Activated CD4-positive, alpha-beta T cell treated with anti-CD3 and anti-CD28 coated beads, Interleukin-2, amount 10 ng/mL, durations not matched to agents 24 days and 14 days (primary cell): Measurements from ENCODE around the gene LSM14B. TPM values are rescaled to one million over a fixed set of nuclear protein-coding genes. Genes with fewer than 3 reads are reported as not detected.

Source experiments
- DNase-seq: peaks from one replicate; pipeline ENCODE4 v3.0.0; 2022
- H3K27ac Mint-ChIP-seq: one replicate; pipeline ENCODE4 v1.8.0; 2022; ENCODE audit warnings: mild to moderate bottlenecking, mixed read lengths
- H3K27me3 Mint-ChIP-seq: one replicate; pipeline ENCODE4 v1.8.0; 2022; ENCODE audit warnings: mixed read lengths
- H3K36me3 Mint-ChIP-seq: one replicate; pipeline ENCODE4 v1.8.0; 2022; ENCODE audit warnings: low read depth, mild to moderate bottlenecking, mixed read lengths
- H3K4me1 Mint-ChIP-seq: one replicate; pipeline ENCODE4 v1.8.0; 2021; ENCODE audit warnings: mixed read lengths
- H3K4me3 Mint-ChIP-seq: one replicate; pipeline ENCODE4 v1.8.0; 2022; ENCODE audit warnings: mild to moderate bottlenecking, moderate library complexity, mixed read lengths
- H3K9me3 Mint-ChIP-seq: one replicate; pipeline ENCODE4 v1.8.0; 2021; ENCODE audit warnings: mixed read lengths
- intact Hi-C: fragments of 100-400 bp; cut with micrococcal nuclease; formaldehyde crosslinking; loops from one replicate; pipeline ENCODE4 v1.15.1; 2023
- total RNA-seq: library from RNA; stranded (reverse); gene quantifications from 2 replicates; pipeline ENCODE4 v1.2.3, GENCODE V29; 2022

Gene LSM14B
- total RNA-seq, 1 donor from 2014 or later = 45.3 TPM

DNA sequence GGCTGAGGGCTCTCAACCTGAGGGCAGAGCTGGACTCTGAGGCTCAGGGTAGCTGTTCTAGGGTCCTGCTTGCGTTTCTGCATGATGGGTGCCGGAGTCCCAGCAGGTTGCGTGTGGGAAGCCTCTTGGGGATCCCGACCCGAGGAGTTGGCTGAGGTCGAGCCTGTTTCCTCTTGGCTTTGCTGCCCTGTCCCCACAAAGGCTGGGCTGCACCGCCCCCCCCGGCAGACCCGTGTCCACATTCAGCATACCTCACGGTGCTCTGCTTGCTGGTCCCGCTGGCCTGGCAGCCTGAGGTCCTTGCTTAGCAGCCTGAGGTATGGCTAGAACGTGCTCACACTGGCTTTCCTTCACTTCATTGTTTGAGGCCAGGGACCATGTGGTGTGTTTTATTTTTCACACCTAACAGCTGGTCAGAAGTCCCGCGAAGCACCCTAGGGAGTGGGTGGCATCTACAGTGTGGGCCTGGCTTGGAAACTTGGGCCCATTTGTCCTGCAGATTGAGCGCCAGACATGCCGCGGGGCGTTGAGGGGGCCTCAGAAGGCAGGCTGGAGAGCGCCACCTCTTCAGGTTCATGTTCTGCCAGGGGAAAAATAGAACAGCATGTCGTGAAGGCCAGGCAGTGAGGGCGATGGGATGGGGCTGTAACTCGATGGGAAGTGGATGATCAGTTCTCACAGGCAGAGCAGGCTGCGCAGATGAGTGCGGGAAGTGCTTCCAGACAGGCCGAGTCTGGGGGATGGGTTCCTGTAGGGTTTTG, 9.5 kb downstream of the LSM14B start:
- Mint-ChIP-seq H3K36me3 (peaks cover 61% of the 10 kb centered on the region), H3K27ac (peak overlapping the region; percentile 48), H3K9me3 (no peaks in the 10 kb centered on the region), H3K4me1 (peaks cover 9% of the 10 kb centered on the region), H3K27me3 (no peaks in the 10 kb centered on the region), H3K4me3 (no peak overlapping the region)
- no peak for DNase-seq
- intact Hi-C loops = no loop called here

DNA sequence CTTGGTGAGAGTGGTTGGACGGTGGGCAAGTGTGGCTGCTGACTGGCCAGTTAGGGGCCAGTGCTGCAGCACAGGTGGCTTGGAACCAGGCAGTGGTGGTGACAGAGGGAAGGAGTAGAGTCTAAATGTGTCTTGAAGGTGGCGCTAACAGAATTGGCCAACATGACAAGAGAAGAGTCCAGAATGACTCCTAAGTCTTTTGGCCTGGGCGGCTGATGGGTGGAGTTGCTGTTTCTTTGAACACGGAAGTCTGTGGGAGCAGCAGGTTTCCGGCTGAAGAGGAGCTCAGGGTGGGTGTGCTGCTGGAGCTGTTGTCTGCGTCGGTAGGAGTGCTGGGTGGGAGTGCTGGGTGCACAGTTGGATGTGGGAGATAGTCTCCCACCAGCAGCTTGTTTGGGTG, 10.1 kb downstream of the LSM14B start:
- H3K4me3 Mint-ChIP-seq = peak overlapping the region; percentile 9
- no peak for DNase-seq

DNA sequence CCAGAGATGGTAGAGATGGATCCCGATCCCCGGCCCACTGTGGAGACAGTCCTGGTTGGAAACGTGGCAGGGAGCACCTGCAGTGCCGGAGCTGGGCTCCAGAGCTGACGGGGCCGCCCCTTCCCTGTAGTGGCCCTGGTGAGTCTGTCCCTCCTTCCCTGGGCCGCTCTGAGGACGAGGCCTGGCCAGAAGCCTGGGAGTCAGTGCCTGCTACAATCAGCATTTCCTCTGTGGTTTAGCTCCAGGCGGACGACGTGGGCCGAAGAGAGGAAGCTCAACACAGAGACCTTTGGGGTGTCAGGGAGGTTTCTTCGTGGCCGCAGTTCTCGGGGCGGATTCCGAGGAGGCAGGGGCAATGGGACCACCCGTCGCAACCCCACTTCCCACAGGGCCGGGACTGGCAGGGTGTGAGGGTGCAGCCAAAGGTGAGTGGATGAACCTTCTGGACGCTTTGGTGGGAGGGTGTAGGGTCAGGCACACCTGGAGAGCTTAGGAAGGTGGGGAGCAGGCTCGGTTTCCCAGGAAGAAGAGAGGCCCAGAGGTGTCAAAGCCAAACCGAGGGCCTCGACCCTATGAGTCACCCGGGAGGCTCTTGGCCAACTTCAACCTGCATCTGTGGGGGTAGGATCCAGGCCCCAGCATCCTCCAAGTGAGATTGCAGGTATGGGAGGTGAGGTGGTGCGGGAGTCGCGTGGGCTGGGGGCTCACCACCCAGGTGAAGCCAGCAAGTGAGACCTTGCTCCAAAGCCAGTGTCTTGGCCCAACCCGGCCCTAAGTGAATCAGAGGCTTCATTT, 11.0 kb downstream of the LSM14B start:
- Mint-ChIP-seq H3K4me3 (no peak overlapping the region), H3K36me3 (peaks cover 62% of the 10 kb centered on the region), H3K27ac (peak overlapping the region; percentile 56), H3K27me3 (no peaks in the 10 kb centered on the region), H3K9me3 (no peaks in the 10 kb centered on the region), H3K4me1 (peaks cover 20% of the 10 kb centered on the region)
- intact Hi-C loops = no loop called here
- no peak for DNase-seq

More for the DNA sequence above, 10.1 kb downstream of the LSM14B start:
- H3K9me3 Mint-ChIP-seq = no peaks in the 10 kb centered on the region
- intact Hi-C loops = no loop called here
- peaks cover 62% of the 10 kb centered on the region for H3K36me3 Mint-ChIP-seq
- no peaks in the 10 kb centered on the region for H3K27me3 Mint-ChIP-seq
- peaks cover 14% of the 10 kb centered on the region for H3K4me1 Mint-ChIP-seq
- H3K27ac Mint-ChIP-seq = peak overlapping the region; percentile 48

DNA sequence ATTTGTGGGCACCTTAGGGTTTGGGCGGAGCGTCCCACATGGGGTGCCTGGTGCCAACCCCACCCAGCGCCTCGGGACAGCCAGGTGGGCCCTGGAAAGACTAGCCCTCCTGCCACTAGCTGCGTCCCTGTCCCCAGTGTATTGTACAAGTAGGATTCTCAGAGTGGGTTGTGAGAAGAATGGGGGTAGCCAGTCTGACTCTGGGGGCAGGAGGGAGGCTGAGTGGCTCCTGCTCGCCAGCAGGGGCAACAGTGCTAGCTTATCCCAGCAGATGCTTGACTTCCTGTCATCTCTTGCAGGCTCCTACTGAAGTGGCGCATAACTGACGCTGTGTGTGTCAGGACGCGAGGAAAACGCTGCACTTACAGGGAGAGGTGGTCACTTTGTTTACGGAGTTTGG, 11.6 kb downstream of the LSM14B start:
- Mint-ChIP-seq H3K27me3 (no peaks in the 10 kb centered on the region), H3K36me3 (peaks cover 62% of the 10 kb centered on the region)
- intact Hi-C loops = no loop called here

DNA sequence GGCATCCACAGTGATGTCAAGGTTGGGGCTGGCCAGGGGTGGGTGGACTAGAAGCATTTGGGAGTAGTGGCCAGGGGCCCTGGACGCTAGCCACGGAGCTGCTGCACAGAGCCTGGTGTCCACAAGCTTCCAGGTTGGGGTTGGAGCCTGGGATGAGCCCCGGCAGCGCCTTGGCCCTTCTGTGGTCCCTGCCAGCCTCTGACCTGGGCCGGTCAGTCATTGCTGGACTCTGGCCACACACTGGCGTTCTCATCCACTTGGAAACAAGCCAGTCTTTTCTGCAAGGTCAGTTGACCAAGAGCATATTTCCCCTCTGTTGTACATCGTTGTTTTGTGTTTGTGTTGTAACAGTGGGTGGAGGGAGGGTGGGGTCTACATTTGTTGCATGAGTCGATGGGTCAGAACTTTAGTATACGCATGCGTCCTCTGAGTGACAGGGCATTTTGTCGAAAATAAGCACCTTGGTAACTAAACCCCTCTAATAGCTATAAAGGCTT, 12.5 kb downstream of the LSM14B start:
- Mint-ChIP-seq H3K4me1 (peaks cover 23% of the 10 kb centered on the region), H3K4me3 (no peak overlapping the region), H3K27me3 (no peaks in the 10 kb centered on the region), H3K36me3 (peaks cover 68% of the 10 kb centered on the region), H3K27ac (no peak overlapping the region), H3K9me3 (no peaks in the 10 kb centered on the region)
- DNase-seq = no peak
- intact Hi-C loops = no loop called here

More for the DNA sequence above, 11.6 kb downstream of the LSM14B start:
- no peak for DNase-seq
- Mint-ChIP-seq H3K4me1 (peaks cover 20% of the 10 kb centered on the region), H3K4me3 (no peak overlapping the region), H3K9me3 (no peaks in the 10 kb centered on the region), H3K27ac (peak overlapping the region; percentile 52)

DNA sequence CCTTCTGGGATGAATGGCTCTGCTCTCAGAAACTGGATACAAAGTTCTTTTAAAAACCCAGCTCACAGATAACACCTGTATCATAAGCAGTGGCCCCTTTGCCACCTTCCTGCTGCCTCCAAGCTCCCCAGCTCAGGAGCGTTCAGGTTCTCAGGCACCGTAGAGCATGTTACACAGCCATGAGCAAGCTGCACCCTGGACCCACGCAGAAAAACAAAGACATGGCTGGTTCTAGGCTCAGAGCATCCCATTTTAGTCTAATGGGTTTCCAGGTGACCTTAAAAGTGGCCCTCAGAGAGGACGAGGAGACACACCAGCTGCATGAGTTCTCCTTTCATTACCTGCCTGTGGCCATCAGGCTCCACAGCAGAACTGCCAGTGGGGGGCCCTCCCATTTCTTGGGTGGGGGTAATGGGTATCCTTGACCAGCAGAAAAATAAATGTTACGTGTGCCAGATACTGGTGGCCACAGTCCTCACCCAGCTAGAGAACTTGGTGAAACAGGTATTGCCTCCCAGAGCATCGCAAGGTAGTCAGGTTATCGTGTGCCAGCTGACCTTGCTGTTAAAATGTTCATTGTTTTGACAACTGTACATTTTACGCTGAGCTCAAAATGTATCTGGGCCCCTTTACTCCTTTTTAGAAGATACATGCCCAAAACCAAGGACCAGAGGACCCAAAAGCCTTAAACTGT, 13.4 kb downstream of the LSM14B start:
- DNase-seq = no peak
- no peaks in the 10 kb centered on the region for H3K9me3 Mint-ChIP-seq
- H3K36me3 Mint-ChIP-seq = peaks cover 72% of the 10 kb centered on the region
- H3K27me3 Mint-ChIP-seq = no peaks in the 10 kb centered on the region
- peaks cover 28% of the 10 kb centered on the region for H3K4me1 Mint-ChIP-seq
- intact Hi-C loops = loop anchor here (2.0 kb wide), 1 partner anchor 125 kb away; no protein-coding TSS in a partner anchor
- H3K27ac Mint-ChIP-seq = no peak overlapping the region
- H3K4me3 Mint-ChIP-seq = no peak overlapping the region

DNA sequence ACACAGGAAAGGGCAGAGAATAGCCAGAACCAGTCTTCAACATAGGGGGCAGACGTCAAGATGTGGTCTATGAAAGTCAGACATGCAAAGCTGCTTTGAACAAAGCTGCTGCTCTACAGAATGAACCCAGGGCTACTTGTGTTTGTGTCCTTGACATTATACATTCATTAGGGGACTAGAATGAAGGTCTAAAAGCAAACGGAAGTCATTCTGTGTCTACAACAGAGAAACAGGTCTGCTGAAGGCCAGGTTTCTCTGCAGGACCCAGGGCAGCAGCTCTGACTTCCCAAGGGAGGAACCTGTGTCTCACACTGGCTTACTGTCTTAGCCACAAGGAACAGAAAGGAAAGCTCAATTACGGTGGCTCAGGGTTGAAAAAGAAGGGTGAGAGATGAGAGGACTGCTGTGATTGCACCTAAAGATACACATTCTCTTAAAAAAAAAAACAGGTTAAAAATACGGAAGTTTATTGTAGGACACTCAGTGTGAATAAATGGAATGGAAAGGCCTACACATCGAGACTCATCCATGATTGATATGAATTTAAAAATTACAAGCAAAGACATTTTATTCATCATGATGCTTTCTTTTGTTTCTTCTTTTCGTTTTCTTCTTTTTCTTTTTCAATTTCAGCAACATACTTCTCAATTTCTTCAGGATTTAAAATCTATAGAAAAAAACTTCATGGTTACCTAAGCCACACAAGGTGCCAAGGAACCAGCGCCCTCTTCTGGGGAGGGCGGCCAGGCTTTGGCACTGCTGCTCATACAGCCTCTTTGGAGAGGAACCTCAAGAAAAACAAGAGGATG, 14.2 kb downstream of the LSM14B start:
- H3K4me3 Mint-ChIP-seq = no peak overlapping the region
- H3K36me3 Mint-ChIP-seq = peaks cover 71% of the 10 kb centered on the region
- DNase-seq = peak; percentile 91
- H3K27me3 Mint-ChIP-seq = no peaks in the 10 kb centered on the region
- intact Hi-C loops = loop anchor here (2.0 kb wide), 1 partner anchor 126 kb away; no protein-coding TSS in a partner anchor
- H3K9me3 Mint-ChIP-seq = no peaks in the 10 kb centered on the region
- H3K4me1 Mint-ChIP-seq = peaks cover 33% of the 10 kb centered on the region
- peak overlapping the region; percentile 65 for H3K27ac Mint-ChIP-seq

DNA sequence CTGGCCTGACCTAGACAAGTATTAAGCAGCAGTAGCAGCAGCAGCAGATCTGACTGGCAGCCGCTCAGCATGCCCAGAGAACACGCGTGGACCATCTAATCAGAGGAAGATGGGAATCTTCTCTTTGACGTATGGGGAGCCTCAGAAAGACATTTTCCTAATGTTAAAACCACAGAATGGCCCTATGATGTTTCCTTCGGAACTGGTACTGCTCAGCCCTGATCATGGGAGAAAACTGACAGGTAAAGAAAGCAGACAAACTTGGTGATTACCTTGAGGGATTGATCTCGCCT, 14.8 kb downstream of the LSM14B start:
- Mint-ChIP-seq H3K27ac (peak overlapping the region; percentile 65), H3K4me1 (peaks cover 36% of the 10 kb centered on the region), H3K9me3 (no peaks in the 10 kb centered on the region), H3K27me3 (no peaks in the 10 kb centered on the region), H3K36me3 (peaks cover 73% of the 10 kb centered on the region), H3K4me3 (no peak overlapping the region)
- intact Hi-C loops = loop anchor here (2.0 kb wide), 1 partner anchor 126 kb away; no protein-coding TSS in a partner anchor
- DNase-seq = no peak

DNA sequence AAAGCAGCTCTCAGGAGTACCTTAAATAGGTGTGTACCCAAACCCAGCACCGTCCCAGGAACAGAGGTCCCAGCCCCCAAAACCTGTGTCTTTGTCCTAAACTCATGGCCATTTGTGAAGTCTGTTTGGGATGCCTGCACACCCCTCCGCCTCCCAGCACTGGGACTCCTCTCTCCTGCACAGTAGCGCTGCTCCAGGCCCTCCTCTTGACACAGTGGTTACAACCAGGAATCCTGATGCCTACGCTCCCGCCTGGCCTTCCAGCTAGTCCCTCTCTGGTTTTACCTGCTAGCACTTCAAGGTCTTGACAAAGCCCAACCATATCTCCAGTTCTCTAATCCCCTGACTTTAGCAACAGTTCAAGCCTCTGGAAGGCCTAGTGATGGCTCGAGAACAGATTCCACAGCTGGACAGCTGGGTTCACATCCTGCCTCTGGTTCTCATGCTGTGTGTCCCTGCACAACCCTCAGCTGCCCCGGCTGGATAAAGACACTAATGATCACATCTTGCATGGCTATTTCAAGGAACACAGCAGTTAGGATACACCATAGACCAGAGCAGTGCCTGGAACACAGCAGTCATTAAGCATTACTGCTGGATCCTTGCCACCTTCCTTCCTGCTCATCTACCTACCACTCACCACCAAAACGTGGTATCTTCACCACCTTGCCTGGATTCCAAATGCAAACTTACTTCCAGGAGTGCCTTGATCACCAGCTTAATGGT, 15.4 kb downstream of the LSM14B start:
- Mint-ChIP-seq H3K27me3 (no peaks in the 10 kb centered on the region), H3K9me3 (no peaks in the 10 kb centered on the region), H3K4me3 (no peak overlapping the region), H3K4me1 (peaks cover 34% of the 10 kb centered on the region), H3K27ac (peak overlapping the region; percentile 77), H3K36me3 (peaks cover 70% of the 10 kb centered on the region)
- DNase-seq = no peak
- intact Hi-C loops = loop anchor here (2.0 kb wide), 1 partner anchor 127 kb away; no protein-coding TSS in a partner anchor

DNA sequence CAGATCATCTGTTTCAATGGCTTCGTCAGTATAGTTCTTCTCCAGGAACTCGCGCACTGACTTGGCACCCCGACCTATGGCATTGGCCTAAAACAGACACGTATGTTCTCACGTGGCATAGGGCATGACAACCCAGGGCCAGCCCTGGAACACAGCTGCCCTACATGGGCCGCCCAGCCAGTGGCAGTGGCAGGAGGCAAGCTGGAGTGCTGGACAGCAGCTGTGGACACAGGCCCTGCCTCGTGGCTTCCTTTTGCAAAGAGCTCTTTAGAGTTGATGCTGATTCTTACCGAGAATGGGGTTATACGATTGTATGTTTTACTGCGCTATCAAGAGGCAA, 15.9 kb downstream of the LSM14B start:
- H3K4me1 Mint-ChIP-seq = peaks cover 34% of the 10 kb centered on the region
- DNase-seq = no peak
- no peaks in the 10 kb centered on the region for H3K27me3 Mint-ChIP-seq
- H3K27ac Mint-ChIP-seq = peak overlapping the region; percentile 77
- H3K36me3 Mint-ChIP-seq = peaks cover 69% of the 10 kb centered on the region
- intact Hi-C loops = no loop called here
- H3K9me3 Mint-ChIP-seq = no peaks in the 10 kb centered on the region
- H3K4me3 Mint-ChIP-seq = no peak overlapping the region

DNA sequence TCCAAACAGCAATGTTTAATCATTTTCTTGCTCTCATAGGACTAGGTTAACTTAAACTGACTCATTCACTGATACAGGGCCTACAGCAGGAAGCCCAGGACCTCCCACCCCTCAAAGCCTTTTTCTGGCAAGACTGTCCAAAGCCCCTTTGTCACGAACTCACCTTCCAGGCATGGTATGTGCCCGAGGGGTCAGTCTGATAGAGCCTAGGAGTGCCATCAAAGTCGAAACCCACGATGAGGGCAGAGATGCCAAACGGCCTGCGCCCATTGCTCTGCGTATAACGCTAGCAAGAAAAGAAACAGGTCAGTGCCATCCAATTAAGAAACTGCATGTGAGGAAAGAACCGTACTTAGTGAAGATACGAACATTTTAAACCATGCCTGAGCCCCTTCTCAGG, 16.6 kb downstream of the LSM14B start:
- intact Hi-C loops = no loop called here

DNA sequence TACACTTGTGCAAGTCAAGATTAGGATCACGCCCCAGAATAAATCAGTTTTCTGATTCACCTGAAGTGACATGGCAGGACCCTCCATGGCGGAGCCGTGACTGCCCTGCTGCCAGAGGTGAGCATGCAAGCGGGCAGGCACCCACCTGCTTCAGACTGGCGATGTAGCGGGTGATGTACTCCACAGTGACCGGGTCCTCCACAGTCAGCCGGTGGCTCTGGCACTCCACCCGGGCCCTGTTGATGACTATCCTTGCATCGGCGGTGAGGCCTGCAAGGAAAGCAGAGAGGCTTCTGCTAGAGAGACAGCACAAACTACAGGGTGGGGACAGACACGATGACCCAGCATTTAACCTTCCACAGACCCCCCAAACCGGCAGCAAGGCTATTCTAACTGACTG, 17.4 kb downstream of the LSM14B start:
- H3K36me3 Mint-ChIP-seq = peaks cover 65% of the 10 kb centered on the region
- DNase-seq = no peak
- H3K9me3 Mint-ChIP-seq = no peaks in the 10 kb centered on the region
- intact Hi-C loops = no loop called here
- H3K4me3 Mint-ChIP-seq = no peak overlapping the region
- H3K27ac Mint-ChIP-seq = no peak overlapping the region
- peaks cover 37% of the 10 kb centered on the region for H3K4me1 Mint-ChIP-seq
- no peaks in the 10 kb centered on the region for H3K27me3 Mint-ChIP-seq

More for the DNA sequence above, 16.6 kb downstream of the LSM14B start:
- no peaks in the 10 kb centered on the region for H3K9me3 Mint-ChIP-seq
- peaks cover 34% of the 10 kb centered on the region for H3K4me1 Mint-ChIP-seq
- DNase-seq = no peak
- no peaks in the 10 kb centered on the region for H3K27me3 Mint-ChIP-seq
- no peak overlapping the region for H3K27ac Mint-ChIP-seq
- H3K36me3 Mint-ChIP-seq = peaks cover 65% of the 10 kb centered on the region
- H3K4me3 Mint-ChIP-seq = no peak overlapping the region

DNA sequence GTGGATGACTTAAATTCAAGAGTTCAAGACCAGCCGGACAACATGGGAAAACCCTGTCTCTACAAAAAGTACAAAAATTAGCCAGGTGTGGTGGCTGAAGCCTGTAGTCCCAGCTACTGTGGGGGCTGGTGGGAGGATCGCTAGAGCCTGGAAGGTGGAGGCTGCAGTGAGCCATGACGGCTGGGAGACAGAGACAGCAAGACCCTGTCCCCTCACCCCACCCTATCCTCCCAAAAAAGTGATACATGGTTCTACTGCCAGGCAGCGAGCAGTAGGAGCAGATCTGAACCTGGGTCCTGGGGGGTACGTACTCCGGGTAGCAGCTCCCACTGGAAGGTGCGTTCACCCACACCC, 18.7 kb downstream of the LSM14B start:
- Mint-ChIP-seq H3K4me3 (peak overlapping the region; percentile 94), H3K4me1 (peaks cover 47% of the 10 kb centered on the region), H3K36me3 (peaks cover 68% of the 10 kb centered on the region), H3K9me3 (no peaks in the 10 kb centered on the region), H3K27me3 (no peaks in the 10 kb centered on the region), H3K27ac (peak overlapping the region; percentile 91)
- intact Hi-C loops = no loop called here
- DNase-seq = no peak
